Sigmoid colon (tissue), 4 donors: ENCODE data around the gene SERHL2.

Source experiments
- CTCF ChIP-seq, 4 experiments: fragments of 450-650 bp in 3 of 4; fragments of 200-600 bp in 1 of 4; IDR thresholded peaks; one replicate each; pipeline ENCODE4 v1.5.1; 2016 to 2019; ENCODE audit warnings: antibody characterized with exemption in 4 of 4, mild to moderate bottlenecking in 3 of 4, moderate library complexity in 2 of 4
- EP300 ChIP-seq, 4 donors: sonication (generic); formaldehyde crosslinking; IDR thresholded peaks; one replicate each; pipeline ENCODE4 v1.6.1; 2017; ENCODE audit warnings: antibody characterized with exemption in 4 of 4
- POLR2A ChIP-seq, 2 donors: fragments of 450-650 bp; IDR thresholded peaks; one replicate each; pipeline ENCODE4 v1.6.1; 2016; ENCODE audit warnings: antibody characterized with exemption in 2 of 2, mild to moderate bottlenecking in 2 of 2, moderate library complexity in 2 of 2
- POLR2AphosphoS5 ChIP-seq, 4 donors: sonication (generic); formaldehyde crosslinking; IDR thresholded peaks; one replicate each; pipeline ENCODE4 v1.6.1; 2017; ENCODE audit warnings: antibody characterized with exemption in 4 of 4

- TF ChIP-seq CTCF (IDR thresholded peaks at IDR 0.05) (peak in 2 of 4 experiments; percentile 22 to 28), POLR2A (IDR thresholded peaks at IDR 0.05) (no peak), EP300 (IDR thresholded peaks at IDR 0.05) (no peak), POLR2AphosphoS5 (IDR thresholded peaks at IDR 0.05) (no peak)
These were observed 7.0 kb downstream of the SERHL2 start for GRCh38 chr22:42560781-42561180.
